TTC549 (cell line): ENCODE results near the gene AGAP3.
A peak's percentile ranks its signal among the peaks of the same experiment; 100 is the strongest.
"Not testable (repeated sequence)": the region's sequence is repeated elsewhere in the genome, so short reads cannot be mapped to it uniquely, and the experiment has no call there.

ENCODE experiments used
- FAIRE-seq: peaks from 2 replicates; lab custom pipeline; 2012; peaks lifted over from hg19 to GRCh38; lab: Jason Lieb, UNC

AGAP3 gene

GRCh38 chr7:151085691-151086620 lies at the start of gene AGAP3:
TSS of gene AGAP3 (plus strand) at chr7:151086475. CDS start at chr7:151086742, 267 bp downstream.
- FAIRE-seq: peak; percentile 66

- no peak for FAIRE-seq
Observed at GRCh38 chr7:151038951-151039849, 47.1 kb upstream of the AGAP3 start.

GRCh38 chr7:151039850-151040548 lies 46.3 kb upstream of the AGAP3 start:
- no peak for FAIRE-seq

- FAIRE-seq: no peak
Observed at GRCh38 chr7:151040616-151041375, 45.5 kb upstream of the AGAP3 start.

- FAIRE-seq: not testable (repeated sequence)
Observed at GRCh38 chr7:151043449-151043848, 42.8 kb upstream of the AGAP3 start.

GRCh38 chr7:151043959-151044358 lies 42.3 kb upstream of the AGAP3 start:
- FAIRE-seq: no peak

- no peak for FAIRE-seq
Observed at GRCh38 chr7:151045262-151045661, 41.0 kb upstream of the AGAP3 start.

- FAIRE-seq: no peak
Observed at GRCh38 chr7:151045967-151046366, 40.3 kb upstream of the AGAP3 start.

GRCh38 chr7:151046603-151047573 lies 39.4 kb upstream of the AGAP3 start:
- FAIRE-seq: no peak

- FAIRE-seq: no peak
Observed at GRCh38 chr7:151047976-151048815, 38.1 kb upstream of the AGAP3 start, which contains the start of gene ASIC3. TSS of gene ASIC3 (plus strand) at chr7:151048531. CDS start at chr7:151048886, 355 bp downstream.

GRCh38 chr7:151048911-151049463 lies 37.3 kb upstream of the AGAP3 start:
- no peak for FAIRE-seq

GRCh38 chr7:151051108-151051507 lies 35.2 kb upstream of the AGAP3 start:
- no peak for FAIRE-seq

GRCh38 chr7:151053096-151053495 lies 33.2 kb upstream of the AGAP3 start:
- FAIRE-seq: no peak

- no peak for FAIRE-seq
Observed at GRCh38 chr7:151053751-151054150, 32.5 kb upstream of the AGAP3 start.

GRCh38 chr7:151056283-151056665 lies 30.0 kb upstream of the AGAP3 start:
- FAIRE-seq: no peak

- no peak for FAIRE-seq
Observed at GRCh38 chr7:151056666-151057505, 29.4 kb upstream of the AGAP3 start.

GRCh38 chr7:151057506-151057988 lies 28.7 kb upstream of the AGAP3 start, which contains the start of gene CDK5:
TSS of gene CDK5 (minus strand) at chr7:151057897. CDS start at chr7:151057848, 49 bp downstream.
- FAIRE-seq: no peak
